Adipocyte (in vitro differentiated cells): ENCODE data around the gene DVL2.

ENCODE experiments used
- DNase-seq: peaks from one replicate; pipeline ENCODE4 v3.0.0-alpha.2; 2015; ENCODE audit warnings: low read depth
- H3K27me3 ChIP-seq: replicated peaks from 2 replicates; pipeline ENCODE4 v1.7.0; 2013; ENCODE audit warnings: mild to moderate bottlenecking, low read length, moderate library complexity; ENCODE audit not compliant: control insufficient read depth, insufficient read depth
- H3K36me3 ChIP-seq: 2 replicates; pipeline ENCODE4 v1.7.0; 2013; ENCODE audit warnings: low read length, mild to moderate bottlenecking, moderate library complexity; ENCODE audit not compliant: control insufficient read depth, insufficient read depth, severe bottlenecking
- H3K4me1 ChIP-seq: 2 replicates; pipeline ENCODE4 v1.7.0; 2013; ENCODE audit warnings: mild to moderate bottlenecking, low read length, moderate library complexity; ENCODE audit not compliant: control insufficient read depth, insufficient read depth
- H3K4me3 ChIP-seq: 2 replicates; pipeline ENCODE4 v1.7.0; 2013; ENCODE audit warnings: mild to moderate bottlenecking, low read length, moderate library complexity
- H3K9ac ChIP-seq: 2 replicates; pipeline ENCODE4 v1.7.0; 2013; ENCODE audit warnings: mild to moderate bottlenecking, low read length, moderate library complexity
- H3K9me3 ChIP-seq: 2 replicates; pipeline ENCODE4 v1.7.0; 2013; ENCODE audit warnings: mild to moderate bottlenecking, low read length, moderate library complexity; ENCODE audit not compliant: control insufficient read depth

Gene DVL2

DNA sequence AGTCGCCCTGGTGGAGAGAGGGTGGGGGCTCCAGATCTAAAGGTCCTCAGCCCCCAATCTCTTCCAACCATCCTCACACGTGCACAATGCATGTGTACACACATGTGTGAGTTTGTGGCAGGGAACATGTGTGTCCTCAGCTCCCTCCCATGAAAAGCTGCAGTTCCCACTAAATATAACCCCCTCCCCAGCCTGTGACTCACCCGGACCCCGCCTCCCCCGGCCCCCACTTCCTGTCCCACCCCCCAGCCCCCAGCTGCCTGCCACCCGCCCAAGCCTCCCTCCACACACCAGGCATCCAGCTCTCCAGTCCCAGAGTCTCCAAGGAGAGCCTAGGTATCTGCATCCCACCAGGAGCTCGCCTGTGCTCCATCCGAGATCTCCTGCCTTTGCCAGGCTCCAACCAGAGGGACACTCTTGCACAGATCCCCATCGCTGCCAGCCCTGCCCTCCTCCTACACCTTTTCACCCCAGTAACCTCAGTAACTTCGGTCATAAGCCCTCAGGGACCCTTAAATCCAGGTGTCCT lies 18.6 kb downstream of the DVL2 start:
- no peak overlapping the region for H3K9ac ChIP-seq
- H3K4me1 ChIP-seq = peaks cover 44% of the 10 kb centered on the region
- no peaks in the 10 kb centered on the region for H3K36me3 ChIP-seq
- DNase-seq = peak; percentile 42
- no peaks in the 10 kb centered on the region for H3K27me3 ChIP-seq
- no peaks in the 10 kb centered on the region for H3K9me3 ChIP-seq
- H3K4me3 ChIP-seq = peak overlapping the region; percentile 72

DNA sequence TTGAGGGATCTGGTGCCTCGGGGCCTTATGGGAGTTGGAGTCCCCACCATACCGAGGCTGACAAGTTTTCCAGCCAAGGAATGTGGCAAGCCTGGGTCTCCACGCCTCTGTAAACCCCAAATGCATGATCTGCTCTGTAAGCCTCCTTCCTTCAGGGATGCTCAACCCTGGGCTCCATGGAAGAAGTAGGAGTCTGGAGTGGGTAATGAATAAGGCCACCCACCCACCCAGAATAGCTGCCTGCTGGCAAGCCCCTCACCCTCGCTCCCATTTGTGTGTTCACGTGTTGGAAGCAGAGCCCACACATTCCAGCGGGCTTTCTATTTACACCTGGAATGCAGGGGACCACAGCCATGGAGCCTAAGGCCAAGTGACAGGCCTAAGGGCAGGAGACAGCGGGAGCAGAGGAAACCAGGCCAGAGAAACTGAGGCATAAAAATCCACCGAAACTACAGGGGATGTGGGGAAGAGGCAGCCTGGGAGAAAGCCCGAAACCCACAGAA lies 19.1 kb downstream of the DVL2 start:
- peaks cover 40% of the 10 kb centered on the region for H3K4me1 ChIP-seq

DNA sequence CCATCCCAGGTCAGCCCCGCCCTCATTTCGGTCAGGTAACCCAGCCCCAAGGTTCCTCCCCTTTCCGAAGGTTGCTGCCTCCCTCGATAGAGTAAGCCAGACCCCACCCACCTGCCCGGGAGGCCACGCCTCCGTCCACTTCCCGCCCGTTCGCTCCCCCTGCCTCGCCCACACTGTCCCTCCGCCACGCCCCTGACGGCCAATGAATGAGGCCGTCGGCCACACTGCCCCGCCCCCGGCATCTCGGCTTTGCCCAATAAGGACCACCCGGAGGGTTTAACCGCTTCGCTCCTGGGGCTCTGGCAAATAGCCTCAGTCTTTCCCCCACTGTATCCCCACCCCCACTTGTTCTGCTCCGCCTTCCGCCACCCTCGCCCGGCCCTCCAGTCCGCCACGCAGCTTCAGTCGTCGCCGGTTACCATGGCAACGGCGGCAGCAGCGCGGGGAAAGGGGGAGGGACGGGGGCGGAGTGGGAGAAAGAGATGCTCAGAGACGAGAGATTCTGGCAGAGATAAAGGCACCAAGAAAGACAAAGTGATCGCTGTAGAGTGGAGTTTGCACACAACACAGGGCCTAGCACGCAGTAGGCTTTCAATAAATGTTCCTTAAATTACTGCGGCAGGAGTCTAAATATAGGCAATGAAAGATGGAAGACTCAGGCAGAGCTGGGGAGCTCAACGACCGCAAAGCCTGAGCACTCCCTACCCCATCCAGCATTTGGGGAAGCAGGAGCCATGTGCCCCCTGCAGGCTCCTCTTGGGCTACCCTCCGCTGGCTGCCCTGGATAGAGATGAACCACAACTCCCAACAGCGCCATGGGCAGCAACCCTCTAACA lies 19.8 kb downstream of the DVL2 start:
- H3K9ac ChIP-seq = peak overlapping the region; percentile 66
- H3K9me3 ChIP-seq = no peaks in the 10 kb centered on the region
- H3K36me3 ChIP-seq = no peaks in the 10 kb centered on the region
- DNase-seq = peak; percentile 98
- H3K27me3 ChIP-seq = no peaks in the 10 kb centered on the region
- H3K4me1 ChIP-seq = peaks cover 39% of the 10 kb centered on the region
- H3K4me3 ChIP-seq = peak overlapping the region; percentile 82

More for the DNA sequence above, 19.1 kb downstream of the DVL2 start:
- DNase-seq = no peak
- peak overlapping the region; percentile 66 for H3K9ac ChIP-seq
- H3K9me3 ChIP-seq = no peaks in the 10 kb centered on the region
- H3K27me3 ChIP-seq = no peaks in the 10 kb centered on the region
- no peaks in the 10 kb centered on the region for H3K36me3 ChIP-seq
- peak overlapping the region; percentile 82 for H3K4me3 ChIP-seq

DNA sequence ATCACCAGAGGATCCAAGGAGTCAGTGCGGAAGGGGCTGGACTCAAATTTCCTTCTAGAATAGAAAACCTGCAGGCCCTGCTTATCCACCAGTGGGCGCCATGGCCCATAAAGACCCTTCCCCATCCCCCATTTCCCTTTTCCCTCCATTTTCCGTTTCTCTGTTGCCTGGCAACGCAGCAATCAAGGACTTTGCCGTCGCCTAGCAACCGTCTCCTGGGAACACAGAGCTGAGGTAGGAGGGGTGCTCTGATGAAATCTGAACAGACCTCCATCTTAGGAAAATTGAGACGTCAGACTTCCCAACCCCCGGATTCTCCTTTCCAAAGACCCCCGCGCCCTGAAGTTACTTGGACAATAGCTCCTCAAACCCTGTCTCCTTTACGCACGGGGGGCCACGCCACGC lies 20.4 kb downstream of the DVL2 start:
- Histone ChIP-seq H3K27me3 (no peaks in the 10 kb centered on the region), H3K4me1 (peaks cover 33% of the 10 kb centered on the region), H3K9ac (no peak overlapping the region), H3K9me3 (no peaks in the 10 kb centered on the region), H3K36me3 (no peaks in the 10 kb centered on the region), H3K4me3 (peak overlapping the region; percentile 82)
- DNase-seq = peak; percentile 69

DNA sequence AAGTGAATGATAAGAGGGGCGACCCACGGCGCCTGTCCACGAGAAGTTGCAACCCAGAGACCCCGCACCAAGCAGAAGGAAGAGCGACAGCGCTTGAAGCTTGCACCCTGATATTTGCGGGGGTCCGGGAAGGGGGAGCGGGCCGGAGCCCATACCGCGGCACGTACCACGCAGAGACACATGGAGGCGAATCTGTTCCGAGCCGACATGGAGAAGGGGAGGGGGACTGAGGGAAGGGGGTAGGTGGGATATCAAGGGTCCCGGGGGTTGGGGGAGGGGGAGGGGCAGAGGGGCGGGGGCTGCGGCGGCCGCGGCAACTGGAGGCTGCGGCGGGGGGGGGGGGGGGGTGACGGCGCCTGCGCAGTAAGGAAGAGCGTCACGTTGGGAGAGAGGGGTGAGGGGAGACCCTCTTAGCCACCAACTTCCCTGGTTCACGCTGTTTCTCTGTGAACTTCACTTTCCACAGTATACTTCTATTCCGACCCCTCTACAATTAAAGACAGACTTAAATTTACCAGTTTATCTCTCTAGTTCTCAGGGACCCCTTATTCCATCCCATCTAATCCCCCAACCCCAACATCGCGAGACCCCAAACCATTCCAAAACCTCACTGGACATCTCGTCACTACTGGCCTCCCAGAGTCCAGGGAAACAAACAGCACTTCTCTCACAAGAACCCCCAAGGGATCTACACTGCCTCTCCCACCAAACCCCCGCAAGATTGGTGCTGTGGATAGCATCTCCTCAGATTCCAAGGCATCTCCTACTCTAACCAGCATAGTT lies 22.6 kb downstream of the DVL2 start:
- no peak for DNase-seq
- peaks cover 27% of the 10 kb centered on the region for H3K4me1 ChIP-seq
- H3K9ac ChIP-seq = no peak overlapping the region
- no peaks in the 10 kb centered on the region for H3K27me3 ChIP-seq
- H3K36me3 ChIP-seq = no peaks in the 10 kb centered on the region
- H3K9me3 ChIP-seq = no peaks in the 10 kb centered on the region
- H3K4me3 ChIP-seq = no peak overlapping the region

DNA sequence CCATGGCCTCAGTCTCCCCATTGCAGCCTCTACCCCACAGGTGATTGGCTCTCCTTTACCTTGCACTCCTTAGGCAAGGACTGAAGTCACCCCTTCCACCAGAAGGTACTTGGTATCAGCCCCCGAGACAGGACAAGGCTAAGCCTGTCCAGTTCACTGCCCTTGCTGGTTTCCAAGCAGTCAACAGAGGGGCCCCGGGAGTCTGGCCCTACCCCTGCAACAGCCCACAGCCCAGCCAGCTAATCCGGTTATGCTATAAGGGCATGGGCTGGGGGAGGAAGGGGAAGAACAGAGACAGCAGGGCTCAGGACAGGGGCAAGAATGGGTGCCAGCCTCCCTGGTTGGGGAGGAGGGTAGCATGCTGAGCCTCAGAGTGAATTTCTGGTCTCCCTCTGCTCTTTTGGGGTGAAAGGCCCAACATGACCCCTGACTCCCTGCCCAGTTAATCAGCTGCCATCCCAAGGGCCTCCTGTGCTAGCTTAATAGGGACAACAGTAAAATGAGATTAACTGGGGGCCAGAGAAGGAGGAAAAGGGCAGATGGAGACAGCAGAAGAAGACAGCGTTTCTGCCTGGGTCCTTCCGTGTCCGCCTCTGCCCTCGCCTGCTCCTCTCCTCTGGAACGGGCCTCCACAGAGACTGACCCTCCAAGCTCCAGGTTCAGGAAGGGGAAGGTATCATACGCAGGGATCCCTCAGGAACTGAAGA lies 25.4 kb downstream of the DVL2 start:
- no peaks in the 10 kb centered on the region for H3K9me3 ChIP-seq
- H3K9ac ChIP-seq = no peak overlapping the region
- H3K36me3 ChIP-seq = peaks cover 2% of the 10 kb centered on the region
- no peaks in the 10 kb centered on the region for H3K27me3 ChIP-seq
- H3K4me1 ChIP-seq = peaks cover 10% of the 10 kb centered on the region
- DNase-seq = no peak
- no peak overlapping the region for H3K4me3 ChIP-seq

DNA sequence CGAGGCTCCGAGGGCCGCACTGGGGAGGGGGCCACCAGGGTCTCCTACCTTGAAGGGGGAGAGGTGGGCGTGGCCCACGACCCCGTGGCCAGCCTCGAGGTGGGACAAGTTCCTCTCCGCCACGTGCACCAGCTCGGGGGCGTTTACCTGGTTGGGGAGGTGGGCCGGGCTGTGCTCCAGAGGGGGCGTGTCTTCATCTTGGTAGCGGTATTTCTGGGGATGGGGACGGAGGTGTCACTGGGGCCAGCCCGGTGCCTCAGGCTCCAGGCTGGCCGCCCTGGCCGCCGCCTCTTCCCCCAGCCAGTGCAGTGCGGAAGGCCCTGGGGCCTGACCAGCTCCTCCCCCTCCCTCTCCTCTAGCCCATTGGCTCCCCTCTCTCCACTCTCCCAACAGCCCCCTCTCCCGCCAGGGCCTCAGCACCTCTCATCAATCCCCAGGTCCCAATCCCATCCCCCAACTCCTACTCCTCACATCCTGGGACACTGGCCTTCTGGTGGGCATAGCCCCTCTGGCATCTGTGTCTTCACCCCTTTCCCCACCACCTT lies 26.2 kb downstream of the DVL2 start:
- H3K9me3 ChIP-seq = no peaks in the 10 kb centered on the region
- H3K4me3 ChIP-seq = no peak overlapping the region
- H3K9ac ChIP-seq = no peak overlapping the region
- no peak for DNase-seq
- no peaks in the 10 kb centered on the region for H3K27me3 ChIP-seq
- H3K4me1 ChIP-seq = peaks cover 7% of the 10 kb centered on the region
- H3K36me3 ChIP-seq = peaks cover 10% of the 10 kb centered on the region

DNA sequence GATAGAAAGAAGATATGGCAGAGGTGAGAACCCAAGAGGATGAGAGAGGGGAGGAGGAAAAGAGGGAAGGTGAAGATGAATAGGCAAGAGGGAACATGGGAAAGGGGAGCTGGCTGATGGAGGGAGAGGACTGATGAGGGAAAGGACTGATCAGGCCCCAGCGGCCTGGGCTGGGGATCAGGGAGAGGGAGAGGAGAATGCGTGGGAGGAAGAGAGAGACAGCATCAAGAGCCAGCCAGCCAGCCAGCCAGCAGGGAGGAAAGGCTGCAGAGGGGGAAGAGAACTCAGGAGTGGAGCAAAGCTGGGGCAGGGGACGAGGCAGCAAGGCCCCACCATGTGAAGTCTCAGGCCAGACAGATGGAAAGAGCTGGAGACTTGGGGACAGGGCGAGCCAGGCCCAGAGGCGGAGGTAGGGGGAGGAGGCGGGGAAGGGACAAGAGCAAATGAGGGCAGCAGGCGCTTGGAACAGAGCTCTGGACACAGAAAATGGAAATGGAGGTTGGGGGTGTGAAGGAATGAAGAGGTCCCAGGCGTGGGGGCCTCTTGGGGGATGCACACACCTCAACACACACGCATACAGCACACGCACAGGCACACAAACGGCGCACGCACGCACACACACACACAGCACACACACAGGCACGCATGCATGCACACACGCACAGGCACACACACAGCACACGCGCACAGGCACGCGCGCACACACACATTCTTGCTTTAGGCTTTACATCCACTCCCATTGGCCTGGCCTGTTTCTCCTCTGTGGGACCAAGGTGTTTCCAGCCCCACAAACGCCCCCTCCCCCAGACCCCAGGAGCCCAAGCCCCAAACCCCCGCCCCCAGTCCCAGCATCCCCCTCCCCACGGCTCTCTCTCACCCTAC lies 27.0 kb downstream of the DVL2 start:
- Histone ChIP-seq H3K27me3 (no peaks in the 10 kb centered on the region), H3K36me3 (peaks cover 17% of the 10 kb centered on the region), H3K9ac (peak overlapping the region; percentile 26), H3K9me3 (no peaks in the 10 kb centered on the region), H3K4me3 (no peak overlapping the region), H3K4me1 (peaks cover 7% of the 10 kb centered on the region)
- no peak for DNase-seq

DNA sequence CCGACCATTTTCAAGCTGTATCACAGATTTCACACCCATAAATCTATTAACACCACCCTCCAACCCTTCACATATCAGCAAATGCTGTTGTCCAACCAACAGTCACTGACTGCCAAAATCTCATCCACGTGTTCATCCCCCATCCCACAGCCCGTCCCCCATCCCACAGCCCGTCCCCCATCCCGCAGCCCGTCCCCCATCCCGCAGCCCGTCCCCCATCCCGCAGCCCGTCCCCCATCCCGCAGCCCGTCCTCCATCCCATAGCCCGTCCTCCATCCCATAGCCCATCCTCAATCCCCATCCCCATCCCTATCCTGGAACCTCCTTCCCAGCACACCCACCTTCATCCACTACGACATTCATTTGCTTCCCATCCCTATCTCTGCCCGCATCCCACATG lies 28.8 kb downstream of the DVL2 start:
- peaks cover 7% of the 10 kb centered on the region for H3K4me1 ChIP-seq
- peak overlapping the region; percentile 83 for H3K4me3 ChIP-seq
- H3K9ac ChIP-seq = peak overlapping the region; percentile 79
- H3K9me3 ChIP-seq = no peaks in the 10 kb centered on the region
- peaks cover 31% of the 10 kb centered on the region for H3K36me3 ChIP-seq
- no peaks in the 10 kb centered on the region for H3K27me3 ChIP-seq
- no peak for DNase-seq

DNA sequence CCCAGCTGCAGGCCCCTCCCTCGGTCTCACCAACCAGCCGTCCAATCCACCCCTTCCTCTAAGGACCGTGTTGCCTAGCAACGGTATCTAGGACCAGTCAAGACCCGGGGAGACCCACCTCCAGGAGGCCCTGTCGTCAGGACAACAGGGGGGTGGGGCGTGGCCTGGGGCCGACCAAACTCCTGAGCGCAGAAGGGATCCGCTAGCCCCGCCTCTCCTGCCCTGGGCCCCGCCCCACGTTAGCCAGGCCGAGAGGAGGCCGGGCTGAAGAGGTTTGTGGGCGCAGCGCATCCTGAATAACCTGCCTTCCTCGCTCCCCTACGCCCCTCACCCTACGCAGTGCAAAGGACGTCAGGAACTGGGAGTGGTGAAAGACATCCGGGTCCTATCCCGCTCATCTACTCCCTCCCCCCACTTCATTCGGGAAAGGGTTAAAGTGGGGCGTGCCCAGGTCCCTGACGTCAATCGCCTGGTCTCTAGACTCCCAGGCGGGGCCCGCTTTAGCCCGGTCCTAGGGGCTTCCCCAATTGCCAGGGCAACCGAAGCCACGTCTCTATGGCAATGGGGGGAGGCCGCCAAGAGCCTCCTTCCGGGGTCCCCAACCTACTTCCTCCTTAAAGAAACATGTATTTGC lies 29.4 kb downstream of the DVL2 start:
- DNase-seq = peak; percentile 57
- Histone ChIP-seq H3K4me1 (peaks cover 7% of the 10 kb centered on the region), H3K27me3 (no peaks in the 10 kb centered on the region), H3K4me3 (peak overlapping the region; percentile 83), H3K9me3 (no peaks in the 10 kb centered on the region), H3K36me3 (peaks cover 31% of the 10 kb centered on the region), H3K9ac (peak overlapping the region; percentile 79)
